ENCODE measurements around the gene LRPPRC. TPM values are rescaled to one million over a fixed set of nuclear protein-coding genes. Genes with fewer than 3 reads are reported as not detected.

LRPPRC gene
- total and polyA plus RNA-seq, 4 donors, result 71.6 to 132 (median 92.5) TPM

- no peaks in the 10 kb centered on the region for H3K4me1 ChIP-seq (ENCODE audit: control insufficient read depth, insufficient read depth, low read length)
- no peak overlapping the region for H3K27ac ChIP-seq (ENCODE audit: low read depth, low read length)
- H3K4me3 ChIP-seq (ENCODE audit: low read depth, low read length), result no peak overlapping the region
- no peaks in the 10 kb centered on the region for H3K9me3 ChIP-seq (ENCODE audit: control insufficient read depth, insufficient read depth, low read length)
- WGBS (ENCODE audit: insufficient coverage), result 76% methylated on average over 5 of the region's 5 CpGs
- H3K27me3 ChIP-seq (ENCODE audit: control insufficient read depth, insufficient read depth, low read length), result no peaks in the 10 kb centered on the region
- DNase-seq (ENCODE audit: low read depth in 4 of 6, low spot score in 6 of 6), result no peak
- H3K36me3 ChIP-seq (ENCODE audit: control insufficient read depth, insufficient read depth, low read length), result no peaks in the 10 kb centered on the region
Observed at GRCh38 chr2:43840965-43841364, 154.8 kb downstream of the LRPPRC start.

- H3K27me3 ChIP-seq (ENCODE audit: control insufficient read depth, insufficient read depth, low read length), result no peaks in the 10 kb centered on the region
- no peaks in the 10 kb centered on the region for H3K4me1 ChIP-seq (ENCODE audit: control insufficient read depth, insufficient read depth, low read length)
- 80% methylated on average over 5 of the region's 14 CpGs for WGBS (ENCODE audit: insufficient coverage)
- DNase-seq (ENCODE audit: low read depth in 4 of 6, low spot score in 6 of 6), result no peak
- H3K4me3 ChIP-seq (ENCODE audit: low read depth, low read length), result no peak overlapping the region
- H3K9me3 ChIP-seq (ENCODE audit: control insufficient read depth, insufficient read depth, low read length), result no peaks in the 10 kb centered on the region
- H3K36me3 ChIP-seq (ENCODE audit: control insufficient read depth, insufficient read depth, low read length), result no peaks in the 10 kb centered on the region
- H3K27ac ChIP-seq (ENCODE audit: low read depth, low read length), result no peak overlapping the region
Observed at GRCh38 chr2:43839776-43840564, 155.8 kb downstream of the LRPPRC start.

DNA sequence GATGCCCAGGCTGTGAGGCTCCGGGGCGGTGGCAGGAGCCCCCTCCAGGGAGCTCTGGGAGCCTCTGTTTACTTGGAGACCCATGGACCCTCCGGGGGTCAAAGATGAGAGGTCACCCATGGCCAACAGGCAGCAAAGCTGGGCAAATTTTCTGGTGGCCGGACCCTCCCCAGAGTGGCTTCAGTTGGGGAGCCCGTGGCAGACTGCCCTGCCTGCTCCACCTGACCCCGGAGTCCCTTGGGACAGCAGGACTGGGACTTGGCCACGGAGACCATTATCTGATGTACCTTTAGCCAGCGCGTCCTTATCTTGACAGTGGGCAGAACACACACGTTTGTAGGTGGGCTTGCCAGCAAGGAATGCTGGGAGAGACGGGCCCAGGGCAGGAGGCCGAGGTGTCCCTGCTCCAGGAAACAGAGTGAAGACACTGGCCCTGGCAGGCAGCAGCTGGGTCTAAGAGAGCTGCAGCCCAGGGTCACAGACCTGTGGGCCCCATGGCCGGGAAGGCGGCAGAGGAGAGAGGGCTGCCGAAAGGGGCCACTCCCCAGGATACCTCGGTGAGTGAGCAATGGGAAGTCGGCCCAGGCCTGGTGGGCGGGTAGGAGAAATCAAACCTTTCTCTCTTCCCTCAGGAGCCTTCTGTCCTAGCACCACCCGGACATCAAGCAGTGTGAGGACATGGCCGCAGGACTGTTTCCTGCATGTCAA is 157.1 kb downstream of the LRPPRC start, which contains the start of the genes ABCG5 and ABCG8:
Gene ABCG5 (minus strand): TSS at position 280 of the 708 bp plus-strand sequence. CDS start 160 bp downstream, at position 120.
Gene ABCG8 (plus strand): TSS at position 412 of the 708 bp plus-strand sequence. CDS start 83 bp downstream, at position 495.
- H3K9me3 ChIP-seq (ENCODE audit: control insufficient read depth, insufficient read depth, low read length), result no peaks in the 10 kb centered on the region
- H3K36me3 ChIP-seq (ENCODE audit: control insufficient read depth, insufficient read depth, low read length), result no peaks in the 10 kb centered on the region
- DNase-seq (ENCODE audit: low read depth in 4 of 6, low spot score in 6 of 6), result no peak
- no peaks in the 10 kb centered on the region for H3K27me3 ChIP-seq (ENCODE audit: control insufficient read depth, insufficient read depth, low read length)
- no peak within 1 kb of the TSS for H3K27ac ChIP-seq (ENCODE audit: low read depth, low read length)
- no peaks in the 10 kb centered on the region for H3K4me1 ChIP-seq (ENCODE audit: control insufficient read depth, insufficient read depth, low read length)
- no peak within 1 kb of the TSS for H3K4me3 ChIP-seq (ENCODE audit: low read depth, low read length)
- 94% methylated on average over 20 of the region's 20 CpGs for WGBS (ENCODE audit: insufficient coverage)

- no peaks in the 10 kb centered on the region for H3K27me3 ChIP-seq (ENCODE audit: control insufficient read depth, insufficient read depth, low read length)
- DNase-seq (ENCODE audit: low read depth in 4 of 6, low spot score in 6 of 6), result no peak
- H3K36me3 ChIP-seq (ENCODE audit: control insufficient read depth, insufficient read depth, low read length), result no peaks in the 10 kb centered on the region
- no peak overlapping the region for H3K4me3 ChIP-seq (ENCODE audit: low read depth, low read length)
- no peaks in the 10 kb centered on the region for H3K4me1 ChIP-seq (ENCODE audit: control insufficient read depth, insufficient read depth, low read length)
- 85% methylated on average over 20 of the region's 21 CpGs for WGBS (ENCODE audit: insufficient coverage)
- no peaks in the 10 kb centered on the region for H3K9me3 ChIP-seq (ENCODE audit: control insufficient read depth, insufficient read depth, low read length)
- no peak overlapping the region for H3K27ac ChIP-seq (ENCODE audit: low read depth, low read length)
Observed at GRCh38 chr2:43837831-43838559, 157.8 kb downstream of the LRPPRC start.

DNA sequence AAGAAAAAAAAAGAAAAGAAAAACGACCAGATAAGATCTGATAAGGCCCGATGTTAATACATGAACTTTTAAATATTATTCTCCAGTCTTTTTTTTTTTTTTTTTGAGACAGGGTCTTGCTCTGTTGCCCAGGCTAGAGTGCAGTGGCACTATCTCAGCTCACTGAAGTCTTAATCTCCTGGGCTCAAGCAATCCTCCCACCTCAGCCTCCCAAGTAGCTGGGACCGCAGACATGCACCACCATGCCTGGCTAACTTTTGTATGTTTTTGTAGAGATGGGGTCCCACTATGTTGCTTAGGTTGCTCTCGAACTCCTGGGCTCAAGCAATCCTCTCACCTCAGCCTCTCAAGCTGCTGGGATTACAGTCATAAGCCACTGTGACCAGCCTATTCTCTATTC is 158.8 kb downstream of the LRPPRC start:
- Histone ChIP-seq H3K4me1 (ENCODE audit: control insufficient read depth, insufficient read depth, low read length) (peaks cover 2% of the 10 kb centered on the region), H3K9me3 (ENCODE audit: control insufficient read depth, insufficient read depth, low read length) (no peaks in the 10 kb centered on the region), H3K36me3 (ENCODE audit: control insufficient read depth, insufficient read depth, low read length) (no peaks in the 10 kb centered on the region), H3K27me3 (ENCODE audit: control insufficient read depth, insufficient read depth, low read length) (no peaks in the 10 kb centered on the region), H3K4me3 (ENCODE audit: low read depth, low read length) (no peak overlapping the region), H3K27ac (ENCODE audit: low read depth, low read length) (no peak overlapping the region)
- no peak for DNase-seq (ENCODE audit: low read depth in 4 of 6, low spot score in 6 of 6)
- no CpG with 5 or more reads among the region's 4 CpGs for WGBS (ENCODE audit: insufficient coverage)

Small RNA genes lying within 50 kb of the gene (small RNA-seq; reads per million reads assigned to genes)
- gene RN7SL455P (ENCODE audit: low replicate concordance) (not detected), gene RNU6-1048P (ENCODE audit: low replicate concordance) (not detected)

Other genes starting within 250 kb of the LRPPRC start
- 10 to 100 TPM; 51.5 to 56.2 TPM for gene DYNC2LI1, start 221.9 kb downstream of the LRPPRC start, total RNA-seq
- 10 to 100 TPM; 47.8 to 49.5 TPM for gene DYNC2LI1, start 221.9 kb downstream of the LRPPRC start, polyA plus RNA-seq (ENCODE audit: insufficient read length in 2 of 2)
- gene ABCG5, start 157.2 kb downstream of the LRPPRC start, total RNA-seq, result under 1 TPM; 0.06 to 0.10 TPM
- under 1 TPM; 0.38 to 0.44 TPM for gene ABCG5, start 157.2 kb downstream of the LRPPRC start, polyA plus RNA-seq (ENCODE audit: insufficient read length in 2 of 2)
- gene ABCG8, start 157.0 kb downstream of the LRPPRC start, total RNA-seq, result 1 to 10 TPM in 1 of 2 donors, under 1 TPM in 1; 0.33 to 1.1 TPM
- 1 to 10 TPM; 1.2 to 1.7 TPM for gene ABCG8, start 157.0 kb downstream of the LRPPRC start, polyA plus RNA-seq (ENCODE audit: insufficient read length in 2 of 2)
- gene PPM1B, start 172.9 kb upstream of the LRPPRC start, total RNA-seq, result 10 to 100 TPM; 48.2 to 72.3 TPM
- 10 to 100 TPM; 80.0 to 94.1 TPM for gene PPM1B, start 172.9 kb upstream of the LRPPRC start, polyA plus RNA-seq (ENCODE audit: insufficient read length in 2 of 2)